Gastroesophageal sphincter (tissue), 3 donors: Measurements from ENCODE around the gene ZCCHC24.

ENCODE experiments used
- CTCF ChIP-seq, 4 experiments: fragments of 200-600 bp in 2 of 4; fragments of 450-650 bp in 2 of 4; sonication (generic) in 1 of 4; IDR thresholded peaks; one replicate each; pipeline ENCODE4 v1.5.1; 2017 to 2019; ENCODE audit warnings: antibody characterized with exemption in 4 of 4, mild to moderate bottlenecking in 2 of 4, moderate library complexity in 2 of 4
- EP300 ChIP-seq: sonication (generic); formaldehyde crosslinking; IDR thresholded peaks from one replicate; pipeline ENCODE4 v1.6.1; 2017; ENCODE audit warnings: antibody characterized with exemption, mild to moderate bottlenecking
- POLR2AphosphoS5 ChIP-seq: sonication (generic); formaldehyde crosslinking; IDR thresholded peaks from one replicate; pipeline ENCODE4 v1.6.1; 2017; ENCODE audit warnings: antibody characterized with exemption

GRCh38 chr10:79491143-79491835 is 45.9 kb upstream of the ZCCHC24 start:
- no peak for TF ChIP-seq CTCF (IDR thresholded peaks at IDR 0.05)
- no peak for TF ChIP-seq POLR2AphosphoS5
- no peak for TF ChIP-seq EP300
